GM20000 (cell line): ENCODE measurements around the gene KIF23.

Experiments used
- DNase-seq: peaks from one replicate; pipeline ENCODE4 v3.0.0; 2012; ENCODE audit warnings: low spot score
- CTCF ChIP-seq: IDR thresholded peaks from 2 replicates; pipeline ENCODE4 v1.5.1; 2012; ENCODE audit warnings: mild to moderate bottlenecking, control low read depth; ENCODE audit errors: extremely low read depth, missing control alignments

KIF23 gene

GRCh38 chr15:69484837-69485236 lies 70.7 kb downstream of the KIF23 start:
- TF ChIP-seq CTCF = no peak
- DNase-seq = no peak

DNA sequence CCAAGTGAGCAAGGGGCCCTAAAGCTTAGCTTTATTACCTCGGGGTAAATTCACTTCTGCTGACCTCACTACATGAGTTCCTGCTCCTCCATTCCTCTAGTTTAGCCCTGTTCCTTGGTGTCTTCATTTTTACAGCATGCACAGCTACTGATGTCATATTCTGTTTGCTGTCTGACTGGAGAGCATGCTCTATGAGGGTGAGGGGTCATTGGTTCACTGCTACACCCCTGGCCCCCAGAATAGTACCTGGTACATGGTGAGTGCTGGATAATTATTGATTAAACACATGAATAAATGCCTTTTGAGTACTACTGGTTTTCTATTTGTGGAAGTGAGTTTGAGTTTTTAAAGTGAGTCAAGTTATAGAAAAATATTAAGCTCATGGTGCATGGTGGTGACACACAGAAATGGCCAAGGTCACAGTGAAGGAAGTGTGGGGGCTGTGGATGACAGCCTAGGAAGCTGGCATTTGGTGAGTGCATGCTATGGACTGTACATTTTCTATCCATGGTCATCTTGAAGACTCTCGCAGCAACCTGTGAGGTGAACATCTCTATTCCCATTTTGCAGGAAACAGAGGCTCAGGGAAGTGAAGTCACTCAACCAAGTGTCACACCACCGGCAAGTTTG lies 72.4 kb downstream of the KIF23 start:
- no peak for TF ChIP-seq CTCF
- DNase-seq = no peak

GRCh38 chr15:69489073-69489571 lies 75.0 kb downstream of the KIF23 start:
- TF ChIP-seq CTCF = no peak
- DNase-seq = no peak

- no peak for DNase-seq
- TF ChIP-seq CTCF = no peak
These were observed 76.3 kb downstream of the KIF23 start for GRCh38 chr15:69490356-69491037.

- no peak for DNase-seq
- TF ChIP-seq CTCF = no peak
These were observed 76.9 kb downstream of the KIF23 start for GRCh38 chr15:69491038-69491505.

- TF ChIP-seq CTCF = no peak
- no peak for DNase-seq
These were observed 79.3 kb downstream of the KIF23 start for GRCh38 chr15:69493406-69493805.

DNA sequence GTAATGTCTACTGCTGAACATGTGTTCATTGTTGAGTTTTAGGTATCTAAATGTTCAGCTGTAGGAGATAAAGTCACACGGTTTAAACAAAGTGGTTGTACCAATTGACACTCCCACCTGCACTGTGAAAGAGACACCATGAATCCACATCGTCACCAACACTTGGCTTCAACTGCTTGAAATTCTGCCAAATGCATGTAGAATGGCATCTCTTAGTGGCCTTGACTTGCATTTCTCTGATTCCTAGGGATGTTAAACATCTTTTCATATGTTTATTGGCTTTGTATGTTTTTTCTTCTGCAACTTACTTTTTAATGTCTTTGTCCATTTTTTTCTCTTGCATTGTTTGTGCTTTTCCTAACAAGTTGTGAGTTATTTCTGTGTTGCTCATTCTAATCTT lies 81.9 kb downstream of the KIF23 start:
- DNase-seq = no peak
- TF ChIP-seq CTCF = no peak
